GM19239 (cell line): ENCODE results near the gene C1orf94.
"Not testable (repeated sequence)": the region's sequence is repeated elsewhere in the genome, so short reads cannot be mapped to it uniquely, and the experiment has no call there.

Experiments
- DNase-seq: peaks from one replicate; pipeline ENCODE4 v3.0.0; 2011; ENCODE audit warnings: low spot score; ENCODE audit not compliant: insufficient read length
- FAIRE-seq: peaks from 2 replicates; lab custom pipeline; 2011; peaks lifted over from hg19 to GRCh38; lab: Jason Lieb, UNC

C1orf94 gene

DNA sequence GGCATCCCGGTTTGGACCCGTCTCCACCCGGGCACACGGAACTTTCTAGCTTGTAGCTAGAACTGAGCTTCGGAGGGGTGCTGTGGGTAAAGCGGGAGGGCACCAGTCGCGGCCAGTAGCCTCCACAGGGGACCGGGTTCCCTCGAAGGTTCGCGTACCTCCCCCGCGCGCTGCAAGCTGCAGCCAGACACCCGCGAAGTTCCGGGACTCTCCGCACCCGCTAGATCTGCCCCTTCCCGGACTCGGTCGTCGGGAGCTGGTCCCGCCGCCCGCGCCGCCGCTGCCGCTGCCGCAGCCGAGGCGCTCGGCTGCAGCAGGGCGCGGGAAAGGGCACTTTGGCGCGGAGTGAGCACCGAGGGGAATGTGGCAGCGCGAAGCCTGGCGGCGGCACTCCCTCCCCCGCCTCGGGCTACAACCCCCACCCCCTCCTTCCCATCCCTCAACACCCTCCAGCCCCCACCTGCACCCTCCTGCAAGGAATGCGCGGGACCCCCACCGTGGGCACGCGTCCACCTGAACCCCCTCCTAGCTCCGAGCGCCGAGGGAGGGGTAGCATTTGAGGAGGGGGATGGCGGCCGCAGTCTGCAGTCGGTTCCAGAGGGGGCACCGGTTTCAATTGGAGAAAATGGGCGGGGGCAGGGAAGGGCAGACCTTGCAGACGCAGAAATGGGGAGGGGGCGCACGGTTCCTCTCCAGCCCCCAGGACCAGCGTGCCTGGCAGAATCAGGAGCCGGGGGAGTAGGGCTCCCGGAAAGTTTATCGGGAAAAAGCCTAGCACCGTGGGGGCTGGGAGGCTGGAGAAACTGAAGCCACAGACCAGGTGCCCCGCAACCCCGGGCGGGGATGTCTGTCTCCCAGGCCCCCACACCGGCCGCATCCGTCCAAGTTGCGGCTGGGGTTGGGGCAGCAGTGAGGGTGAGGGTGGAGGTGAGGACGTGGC, 12.6 kb upstream of the C1orf94 start:
- DNase-seq (no peak), FAIRE-seq (no peak)

GRCh38 chr1:34164771-34165391, 11.8 kb upstream of the C1orf94 start, which contains the start of gene CSMD2:
Gene CSMD2, minus strand, starts transcription at chr1:34165230. Its CDS starts 133 bp downstream, at chr1:34165097.
- no peak for DNase-seq
- no peak for FAIRE-seq

DNA sequence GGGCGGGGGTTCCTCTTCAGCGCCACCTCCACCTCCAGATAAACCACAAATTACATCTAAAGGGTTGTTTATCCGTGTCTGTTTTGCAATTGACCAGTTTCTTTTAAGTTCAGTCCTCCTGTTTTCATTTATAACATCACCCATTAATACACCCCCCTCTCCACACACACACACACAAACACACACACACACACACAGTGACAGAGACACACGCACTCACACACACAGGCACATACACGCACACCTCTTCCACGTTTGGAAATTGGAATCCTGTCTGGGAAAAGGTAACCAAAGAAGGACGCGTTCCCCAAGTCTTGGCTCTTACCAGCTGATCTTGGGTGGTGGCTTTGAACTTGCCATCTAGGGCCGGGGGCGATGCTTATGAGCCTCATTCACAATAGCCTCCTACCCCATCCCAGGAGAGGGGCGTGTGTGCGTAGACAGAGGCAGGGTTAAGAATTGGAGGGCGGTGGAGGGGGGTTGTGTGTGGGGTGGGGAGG, 11.2 kb upstream of the C1orf94 start:
- FAIRE-seq (no peak), DNase-seq (no peak)

DNA sequence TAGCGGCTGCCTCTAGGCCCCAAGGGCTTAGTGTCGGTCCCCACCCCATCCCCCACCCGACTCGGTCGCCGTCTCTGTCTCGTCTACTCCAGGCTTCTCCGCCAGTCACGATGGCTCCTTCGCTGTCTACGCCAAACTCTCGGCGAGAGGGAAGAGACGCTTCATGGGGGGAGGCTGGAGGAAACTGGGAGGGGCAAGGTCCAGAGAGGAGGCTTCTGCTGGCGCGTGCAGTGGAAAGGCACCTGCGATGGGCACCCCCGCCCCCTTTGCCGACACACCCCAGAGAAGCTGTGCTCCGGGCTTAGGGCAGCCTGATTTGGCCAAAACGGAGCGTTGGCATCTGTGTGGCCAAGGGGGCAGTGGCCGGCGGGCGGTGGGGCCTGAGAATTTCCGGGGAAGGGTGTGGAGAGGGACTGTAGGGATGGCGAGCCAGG, 10.5 kb upstream of the C1orf94 start:
- no peak for FAIRE-seq
- no peak for DNase-seq

DNA sequence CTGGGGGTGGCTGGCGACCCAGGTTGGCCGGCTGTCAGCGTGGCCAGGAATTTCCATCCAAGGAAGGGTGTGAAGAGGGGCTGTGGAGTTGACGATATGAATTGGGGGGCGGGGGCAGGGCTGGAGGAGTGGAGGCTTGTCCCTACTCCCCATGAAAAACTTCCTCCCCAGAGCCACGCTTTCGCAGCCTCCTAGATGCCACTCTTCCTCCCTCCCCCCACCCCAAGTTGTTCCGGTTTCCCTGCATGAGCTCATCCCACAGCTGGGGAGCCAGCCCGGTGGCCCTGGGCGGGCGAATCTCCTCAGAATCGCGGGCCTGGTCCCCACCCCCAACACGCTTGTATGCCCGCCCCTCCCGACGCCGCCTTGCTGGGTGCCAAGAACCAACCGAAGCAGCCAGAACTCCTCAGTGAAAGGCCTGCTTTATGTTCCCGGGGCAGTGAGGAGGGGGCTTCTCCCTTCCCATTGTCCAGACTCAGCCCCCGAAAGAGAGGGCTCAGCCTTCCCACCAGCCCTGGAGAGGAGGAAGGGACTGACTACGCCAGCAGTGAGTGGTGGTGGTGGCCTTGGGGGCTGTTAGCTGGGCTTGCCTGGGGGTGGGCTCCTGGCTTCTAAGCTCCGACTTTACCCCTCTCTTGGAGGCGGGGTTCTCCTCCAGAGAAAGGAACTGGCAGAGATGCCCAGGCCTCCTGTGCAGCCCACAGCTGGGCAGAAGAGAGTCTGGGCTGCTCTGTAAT, 9.9 kb upstream of the C1orf94 start:
- FAIRE-seq (no peak), DNase-seq (no peak)

DNA sequence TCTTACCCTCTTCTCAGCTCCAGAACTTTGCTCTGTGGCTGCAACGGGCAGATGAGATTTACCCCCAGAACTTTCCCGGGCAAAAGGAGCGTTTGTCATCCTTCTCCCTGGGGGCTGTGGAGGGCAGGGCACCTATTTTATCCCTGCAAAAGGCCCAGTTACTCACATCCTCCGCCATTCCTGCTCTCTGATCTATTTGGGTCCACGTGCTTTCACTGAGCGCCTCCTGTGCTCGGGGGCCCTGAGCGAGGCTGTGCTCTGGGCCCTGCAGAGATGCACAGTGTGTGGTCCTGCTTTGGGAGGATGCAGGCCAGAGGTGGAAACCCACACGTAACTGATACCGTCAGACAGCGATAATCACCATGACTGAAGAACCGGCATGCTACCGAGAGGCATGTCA, 9.3 kb upstream of the C1orf94 start:
- FAIRE-seq: no peak

DNA sequence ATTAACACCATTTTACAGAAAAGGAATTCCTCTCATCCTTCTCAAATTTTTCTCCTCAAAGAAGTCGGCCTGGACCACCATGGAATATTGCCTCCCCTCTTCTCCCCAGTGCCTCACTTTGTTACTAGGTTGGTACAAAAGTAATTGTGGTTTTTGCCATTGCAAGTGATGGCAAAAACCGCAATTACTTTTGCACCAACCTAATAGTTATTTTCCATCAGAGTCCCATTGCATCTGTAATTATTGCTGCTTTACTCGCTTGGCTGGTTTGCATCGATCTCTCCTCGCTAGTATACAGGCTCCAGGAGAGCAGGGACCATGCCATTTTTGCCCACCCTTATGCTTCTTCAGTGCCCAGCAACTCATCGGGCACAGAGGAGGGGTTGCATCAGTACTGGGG, 963 bp upstream of the C1orf94 start:
- DNase-seq (no peak), FAIRE-seq (no peak)

More for the DNA sequence above, 9.3 kb upstream of the C1orf94 start:
- DNase-seq: no peak

GRCh38 chr1:34178072-34178471, 1.4 kb downstream of the C1orf94 start:
- FAIRE-seq (no peak), DNase-seq (no peak)

DNA sequence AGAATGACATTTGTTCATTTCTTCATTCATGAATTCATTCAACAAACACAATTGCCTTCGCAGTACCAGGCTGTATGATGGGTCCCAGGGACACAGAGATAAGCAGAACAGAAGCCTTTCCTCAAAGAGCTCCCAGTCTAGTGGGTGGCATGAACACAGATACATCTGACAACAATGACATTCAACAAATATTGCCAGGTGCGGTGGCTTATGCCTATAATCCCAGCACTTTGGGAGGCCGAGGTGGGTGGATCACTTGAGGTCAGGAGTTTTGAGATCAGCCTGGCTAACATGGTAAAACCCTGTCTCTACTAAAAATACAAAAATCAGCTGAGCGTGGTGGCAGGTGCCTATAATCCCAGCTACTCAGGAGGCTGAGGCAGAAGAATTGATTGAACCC, 6.7 kb downstream of the C1orf94 start:
- not testable (repeated sequence) for DNase-seq, FAIRE-seq

GRCh38 chr1:34186741-34187494, 10.2 kb downstream of the C1orf94 start:
- DNase-seq (no peak), FAIRE-seq (no peak)

DNA sequence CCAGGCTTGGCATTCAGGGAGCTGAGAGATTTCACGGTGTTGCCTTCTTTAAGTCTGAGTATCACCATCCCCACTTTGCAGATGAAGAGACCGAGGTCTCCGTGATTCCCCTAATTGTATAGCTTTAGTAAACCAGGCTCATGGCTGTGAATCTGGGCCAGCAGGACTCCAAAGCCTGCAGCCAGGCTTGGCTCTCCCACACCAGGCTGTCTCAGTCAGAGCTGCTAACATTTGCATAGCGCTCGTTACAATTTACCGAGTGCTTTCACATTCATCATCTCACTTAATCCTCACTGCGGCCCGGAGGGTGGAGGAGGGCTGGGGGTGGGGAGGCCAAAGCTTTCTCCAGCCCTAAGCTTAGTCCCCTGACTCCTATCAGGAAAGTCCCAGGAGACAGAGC, 11.7 kb downstream of the C1orf94 start:
- DNase-seq: no peak
- no peak for FAIRE-seq

- FAIRE-seq (no peak), DNase-seq (no peak)
These were observed 12.3 kb downstream of the C1orf94 start for GRCh38 chr1:34188985-34189384.

DNA sequence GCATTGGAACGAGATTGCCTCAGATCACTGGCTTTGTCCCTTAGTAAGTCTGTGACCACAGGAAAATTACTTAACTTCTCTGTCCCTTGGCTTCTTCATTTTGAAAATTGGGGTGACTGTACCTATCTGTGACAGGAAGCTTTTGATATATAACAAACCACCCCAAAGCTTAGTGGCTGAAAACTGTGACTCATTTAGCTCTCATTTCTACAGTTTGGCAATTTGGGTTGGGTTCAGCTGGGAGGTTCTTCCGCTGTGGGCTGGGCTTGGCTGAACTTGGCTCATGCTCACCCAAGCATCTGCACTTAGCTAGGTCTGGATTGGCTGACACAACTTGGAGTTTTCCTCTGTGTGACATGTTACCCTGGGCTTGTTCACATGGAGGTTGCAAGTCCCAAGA, 14.0 kb downstream of the C1orf94 start:
- DNase-seq (no peak), FAIRE-seq (no peak)

GRCh38 chr1:34192621-34193020, 15.9 kb downstream of the C1orf94 start:
- FAIRE-seq (no peak), DNase-seq (no peak)

GRCh38 chr1:34199927-34200326, 23.2 kb downstream of the C1orf94 start:
- DNase-seq (no peak), FAIRE-seq (no peak)

GRCh38 chr1:34212673-34213072, 36.0 kb downstream of the C1orf94 start:
- no peak for FAIRE-seq
- no peak for DNase-seq

DNA sequence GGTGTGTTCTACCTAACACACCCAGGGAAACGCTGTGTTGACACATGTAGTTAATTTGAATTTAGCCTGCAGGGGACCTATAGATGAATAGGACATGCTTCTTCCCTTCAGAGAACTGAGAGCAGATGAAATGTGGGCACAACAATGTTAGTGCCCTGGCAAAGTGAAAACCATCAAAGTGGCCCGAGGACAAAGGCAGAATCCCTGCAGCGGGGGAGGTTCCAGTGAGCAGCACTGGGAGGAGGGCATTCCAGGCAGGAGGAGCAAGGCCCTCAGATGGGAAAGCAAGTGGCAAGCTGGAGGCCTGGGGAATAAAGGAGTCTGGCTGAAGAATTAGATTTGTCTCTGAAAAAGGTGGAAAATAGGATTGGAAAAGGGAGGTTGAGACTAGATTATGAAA, 37.2 kb downstream of the C1orf94 start:
- DNase-seq (no peak), FAIRE-seq (no peak)

DNA sequence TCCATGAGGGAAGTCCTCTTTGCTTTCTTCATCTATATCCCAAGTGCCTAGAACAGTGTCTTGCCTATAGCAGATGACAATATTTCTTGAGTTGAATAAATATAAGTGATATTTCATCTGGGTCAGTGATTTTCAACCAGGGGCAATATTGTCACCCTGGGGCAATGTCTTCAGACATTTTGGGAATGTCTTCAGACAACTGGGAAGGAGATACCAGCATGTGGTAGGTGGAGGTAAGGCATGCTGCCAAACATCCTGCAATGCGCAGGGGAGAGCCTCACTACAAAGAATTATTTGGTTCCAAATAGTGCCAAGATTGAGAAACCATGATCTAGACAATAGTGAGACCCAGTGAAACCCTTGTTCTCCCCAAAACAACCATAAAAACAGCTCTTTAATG, 54.7 kb downstream of the C1orf94 start:
- FAIRE-seq (no peak), DNase-seq (no peak)

- no peak for DNase-seq
- FAIRE-seq: no peak
These were observed 58.9 kb downstream of the C1orf94 start for GRCh38 chr1:34235594-34235993.

DNA sequence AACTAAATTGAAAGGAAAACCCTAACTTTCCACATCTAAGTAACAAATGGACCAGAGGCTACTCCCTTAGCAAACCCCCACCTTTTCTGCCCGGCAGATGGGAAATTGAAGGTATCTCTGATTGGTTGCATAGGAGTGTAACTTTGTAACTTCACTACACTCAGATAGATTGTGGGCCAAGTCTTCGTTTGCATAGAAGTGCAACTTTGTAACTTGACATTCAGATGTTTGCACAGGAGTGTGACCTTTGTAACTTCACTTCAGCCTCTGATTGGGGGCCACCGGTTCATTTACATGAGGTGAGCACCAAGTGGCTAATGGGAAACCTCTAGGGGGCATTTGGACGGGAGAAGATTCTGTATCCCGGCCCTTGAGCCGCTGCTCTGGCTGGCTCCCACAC, 59.4 kb downstream of the C1orf94 start:
- no peak for FAIRE-seq
- DNase-seq: no peak
